Loucy (cell line): ENCODE data around the gene LCE2B.
"Not testable (repeated sequence)": the region's sequence is repeated elsewhere in the genome, so short reads cannot be mapped to it uniquely, and the experiment has no call there.

ENCODE experiments used
- H2AFZ ChIP-seq: fragments of 200-600 bp; sonication (generic); 2 replicates; pipeline ENCODE4 v1.6.0; 2016; ENCODE audit warnings: antibody characterized with exemption, mild to moderate bottlenecking, low read length, moderate library complexity
- H3F3A ChIP-seq: fragments of 200-600 bp; 2 replicates; pipeline ENCODE4 v1.6.0; 2016; ENCODE audit warnings: antibody characterized with exemption, low read depth, mild to moderate bottlenecking
- H3K27me3 ChIP-seq: fragments of 200-600 bp; sonication (generic); 2 replicates; pipeline ENCODE4 v1.6.1; 2014; ENCODE audit warnings: low read length, mild to moderate bottlenecking; ENCODE audit not compliant: insufficient read depth, poor library complexity, severe bottlenecking
- H3K36me3 ChIP-seq: fragments of 200-600 bp; sonication (generic); 2 replicates; pipeline ENCODE4 v1.6.1; 2016; ENCODE audit warnings: low read length; ENCODE audit not compliant: insufficient read depth
- H3K4me1 ChIP-seq: fragments of 200-600 bp; sonication (generic); 2 replicates; pipeline ENCODE4 v1.5.1; 2014; ENCODE audit warnings: low read length, mild to moderate bottlenecking; ENCODE audit not compliant: insufficient read depth, poor library complexity, severe bottlenecking
- H3K4me2 ChIP-seq: fragments of 200-600 bp; sonication (generic); 2 replicates; pipeline ENCODE4 v1.6.0; 2014; ENCODE audit warnings: antibody characterized with exemption, low read length, low read depth, mild to moderate bottlenecking; ENCODE audit not compliant: poor library complexity, severe bottlenecking
- H3K4me3 ChIP-seq: fragments of 200-600 bp; sonication (generic); 2 replicates; pipeline ENCODE4 v1.5.1; 2014; ENCODE audit warnings: low read length, mild to moderate bottlenecking, mixed read lengths; ENCODE audit not compliant: poor library complexity, severe bottlenecking
- H3K79me2 ChIP-seq: fragments of 200-600 bp; sonication (generic); 2 replicates; pipeline ENCODE4 v1.6.1; 2014; ENCODE audit warnings: low read length; ENCODE audit not compliant: insufficient read depth
- H3K9ac ChIP-seq: fragments of 200-600 bp; sonication (generic); 2 replicates; pipeline ENCODE4 v1.6.0; 2014; ENCODE audit warnings: mild to moderate bottlenecking, low read depth, low read length, moderate library complexity; ENCODE audit not compliant: poor library complexity, severe bottlenecking
- H3K9me2 ChIP-seq: fragments of 200-600 bp; sonication (generic); replicated peaks from 2 replicates; pipeline ENCODE4 v1.6.1; 2016; ENCODE audit warnings: low read depth, low read length, mixed read lengths
- H3K9me3 ChIP-seq: fragments of 200-600 bp; sonication (generic); 2 replicates; pipeline ENCODE4 v1.6.1; 2014; ENCODE audit warnings: mild to moderate bottlenecking, antibody characterized with exemption, low read length, low read depth; ENCODE audit not compliant: insufficient read depth
- H4K20me1 ChIP-seq: fragments of 200-600 bp; sonication (generic); 2 replicates; pipeline ENCODE4 v1.6.0; 2014; ENCODE audit warnings: antibody characterized with exemption, low read length, mild to moderate bottlenecking; ENCODE audit not compliant: insufficient read depth, poor library complexity, severe bottlenecking
- EZH2phosphoT487 ChIP-seq: fragments of 200-600 bp; IDR thresholded peaks from 2 replicates; pipeline ENCODE4 v1.6.1; 2018; ENCODE audit warnings: antibody characterized with exemption, mild to moderate bottlenecking, moderate library complexity, borderline replicate concordance
- TF ChIP-seq, protein P1 (sequence below): fragments of 200-600 bp; sonication (generic); conservative IDR thresholded peaks from 2 replicates; pipeline ENCODE4 v1.5.1; 2014; ENCODE audit warnings: mild to moderate bottlenecking, antibody characterized with exemption, low read length

LCE2B gene

GRCh38 chr1:152667648-152668047, 18.3 kb upstream of the LCE2B start:
- Histone ChIP-seq H3F3A (no peaks in the 10 kb centered on the region), H3K79me2 (no peaks in the 10 kb centered on the region), H3K4me2 (no peak overlapping the region), H3K4me1 (no peaks in the 10 kb centered on the region), H3K4me3 (no peak overlapping the region), H3K9ac (no peak overlapping the region), H3K27me3 (no peaks in the 10 kb centered on the region), H3K9me2 (no peaks in the 10 kb centered on the region), H2AFZ (no peak overlapping the region), H3K36me3 (no peaks in the 10 kb centered on the region), H4K20me1 (no peaks in the 10 kb centered on the region), H3K9me3 (no peaks in the 10 kb centered on the region)
- TF ChIP-seq EZH2phosphoT487 = no peak
- TF ChIP-seq, protein P1, sequence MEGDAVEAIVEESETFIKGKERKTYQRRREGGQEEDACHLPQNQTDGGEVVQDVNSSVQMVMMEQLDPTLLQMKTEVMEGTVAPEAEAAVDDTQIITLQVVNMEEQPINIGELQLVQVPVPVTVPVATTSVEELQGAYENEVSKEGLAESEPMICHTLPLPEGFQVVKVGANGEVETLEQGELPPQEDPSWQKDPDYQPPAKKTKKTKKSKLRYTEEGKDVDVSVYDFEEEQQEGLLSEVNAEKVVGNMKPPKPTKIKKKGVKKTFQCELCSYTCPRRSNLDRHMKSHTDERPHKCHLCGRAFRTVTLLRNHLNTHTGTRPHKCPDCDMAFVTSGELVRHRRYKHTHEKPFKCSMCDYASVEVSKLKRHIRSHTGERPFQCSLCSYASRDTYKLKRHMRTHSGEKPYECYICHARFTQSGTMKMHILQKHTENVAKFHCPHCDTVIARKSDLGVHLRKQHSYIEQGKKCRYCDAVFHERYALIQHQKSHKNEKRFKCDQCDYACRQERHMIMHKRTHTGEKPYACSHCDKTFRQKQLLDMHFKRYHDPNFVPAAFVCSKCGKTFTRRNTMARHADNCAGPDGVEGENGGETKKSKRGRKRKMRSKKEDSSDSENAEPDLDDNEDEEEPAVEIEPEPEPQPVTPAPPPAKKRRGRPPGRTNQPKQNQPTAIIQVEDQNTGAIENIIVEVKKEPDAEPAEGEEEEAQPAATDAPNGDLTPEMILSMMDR = no peak

DNA sequence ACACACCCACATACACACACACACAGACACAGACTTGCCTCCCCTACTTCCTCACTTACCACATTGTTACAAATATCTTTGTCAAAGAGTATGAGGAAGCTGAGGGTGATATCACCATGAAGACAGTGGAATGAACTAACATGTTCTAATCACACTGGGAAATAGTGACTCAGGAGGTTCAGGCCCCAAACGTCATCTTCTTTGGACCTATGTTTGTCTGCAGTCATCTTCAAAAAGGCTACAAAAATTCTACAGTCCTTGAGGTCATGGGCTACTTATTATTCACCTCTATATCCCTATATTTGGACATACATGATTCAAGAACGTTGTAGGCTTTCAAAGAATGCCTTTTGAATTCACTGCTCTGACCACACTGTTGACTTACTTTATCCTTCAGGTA, 12.9 kb upstream of the LCE2B start:
- no peaks in the 10 kb centered on the region for H3K27me3 ChIP-seq
- no peak for TF ChIP-seq EZH2phosphoT487
- TF ChIP-seq, protein P1 = no peak

GRCh38 chr1:152674983-152675382, 10.9 kb upstream of the LCE2B start, which contains the start of gene LCE2C:
Gene LCE2C, plus strand, starts transcription at chr1:152675279. Its CDS starts 737 bp downstream, at chr1:152676016.
- H2AFZ ChIP-seq, H3K9me3 ChIP-seq, H3K9me2 ChIP-seq, H3K4me2 ChIP-seq, H3K9ac ChIP-seq, H3K79me2 ChIP-seq, H3K36me3 ChIP-seq, H3K4me1 ChIP-seq, H4K20me1 ChIP-seq, H3F3A ChIP-seq, H3K27me3 ChIP-seq, H3K4me3 ChIP-seq: not testable (repeated sequence)

More for the DNA sequence above, 12.9 kb upstream of the LCE2B start:
- Histone ChIP-seq H3K9me2 (no peaks in the 10 kb centered on the region), H3K79me2 (no peaks in the 10 kb centered on the region), H3K9me3 (no peaks in the 10 kb centered on the region), H3K4me1 (no peaks in the 10 kb centered on the region), H3K9ac (no peak overlapping the region), H3K36me3 (no peaks in the 10 kb centered on the region), H2AFZ (no peak overlapping the region), H3F3A (no peaks in the 10 kb centered on the region), H3K4me3 (no peak overlapping the region), H3K4me2 (no peak overlapping the region), H4K20me1 (no peaks in the 10 kb centered on the region)

GRCh38 chr1:152679459-152679858, 6.5 kb upstream of the LCE2B start:
- TF ChIP-seq EZH2phosphoT487 = no peak
- TF ChIP-seq, protein P1 = no peak
- no peaks in the 10 kb centered on the region for H4K20me1 ChIP-seq
- no peaks in the 10 kb centered on the region for H3F3A ChIP-seq
- H3K4me1 ChIP-seq = no peaks in the 10 kb centered on the region
- no peak overlapping the region for H3K4me2 ChIP-seq
- H3K9me2 ChIP-seq = no peaks in the 10 kb centered on the region
- no peak overlapping the region for H3K9ac ChIP-seq
- no peak overlapping the region for H3K4me3 ChIP-seq
- no peaks in the 10 kb centered on the region for H3K9me3 ChIP-seq
- H3K79me2 ChIP-seq = no peaks in the 10 kb centered on the region
- H3K36me3 ChIP-seq = no peaks in the 10 kb centered on the region
- no peaks in the 10 kb centered on the region for H3K27me3 ChIP-seq
- H2AFZ ChIP-seq = no peak overlapping the region
